Central memory CD4-positive, alpha-beta T cell (primary cell): ENCODE results near the gene PLA2G2D.

Experiments
- DNase-seq: peaks from one replicate; pipeline ENCODE4 v3.0.0; 2022

The PLA2G2D gene

DNA sequence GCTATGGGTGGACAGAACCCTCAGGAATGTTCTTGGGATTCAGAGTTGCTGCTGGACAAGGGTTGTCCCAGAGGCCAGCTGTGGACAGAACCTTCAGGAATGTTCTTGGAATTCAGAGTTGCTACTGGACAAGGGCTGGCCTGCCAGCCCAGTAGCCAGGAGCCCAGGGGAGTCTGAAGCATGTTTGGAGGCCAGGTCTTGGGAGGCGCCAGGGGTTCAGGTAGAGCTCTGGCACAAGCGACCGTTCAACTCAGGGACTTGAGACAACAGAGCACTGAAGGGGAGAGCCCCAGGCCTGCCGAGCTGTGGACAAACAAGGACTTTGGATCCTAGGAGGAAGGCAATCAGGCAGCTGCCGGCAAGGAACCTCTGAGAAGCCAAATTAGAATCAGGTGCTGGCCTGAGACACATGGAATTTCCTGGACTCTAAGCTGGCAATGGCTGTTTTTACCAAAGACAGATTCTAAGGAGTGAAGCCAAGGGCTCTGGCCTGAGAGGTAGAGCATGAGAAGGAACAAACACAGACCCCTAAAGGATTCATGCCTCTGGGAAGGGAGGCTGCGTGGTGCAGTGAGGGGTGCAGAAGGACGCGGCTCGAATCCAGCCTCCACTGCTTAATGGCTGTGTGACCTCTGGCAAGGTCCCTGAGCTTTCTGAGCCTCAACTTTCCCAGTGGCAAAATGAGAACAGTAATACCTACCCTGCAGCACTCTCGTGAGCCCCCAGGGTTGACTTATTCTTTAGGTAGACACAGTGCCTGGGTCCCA lies 36.0 kb downstream of the PLA2G2D start:
- no peak for DNase-seq

GRCh38 chr1:20082772-20083171 lies 36.6 kb downstream of the PLA2G2D start:
- DNase-seq, result no peak

DNA sequence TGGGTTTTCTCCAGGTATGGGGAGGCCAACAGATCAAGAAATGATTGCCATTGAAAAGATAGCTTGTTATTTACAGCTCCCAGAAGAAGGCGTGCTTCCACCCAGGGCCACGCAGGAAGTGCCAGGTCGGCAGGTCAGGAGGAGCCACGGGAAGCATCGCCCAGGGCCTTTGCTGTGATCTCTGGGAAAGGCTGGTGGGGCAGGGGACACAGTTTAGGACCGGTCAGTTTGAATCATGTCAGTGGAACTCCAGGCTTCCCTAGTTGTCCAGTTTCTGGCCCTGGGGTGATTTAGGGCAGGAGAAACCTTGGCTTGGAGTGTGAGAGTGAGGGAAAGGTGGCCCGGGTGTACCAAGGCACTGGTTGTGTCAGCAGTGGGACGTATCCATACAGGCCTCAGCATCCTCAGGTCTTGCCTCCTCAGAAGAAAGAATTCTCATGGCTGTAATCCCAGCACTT lies 38.0 kb downstream of the PLA2G2D start:
- no peak for DNase-seq

GRCh38 chr1:20080441-20081352 lies 38.6 kb downstream of the PLA2G2D start:
- DNase-seq, result no peak

DNA sequence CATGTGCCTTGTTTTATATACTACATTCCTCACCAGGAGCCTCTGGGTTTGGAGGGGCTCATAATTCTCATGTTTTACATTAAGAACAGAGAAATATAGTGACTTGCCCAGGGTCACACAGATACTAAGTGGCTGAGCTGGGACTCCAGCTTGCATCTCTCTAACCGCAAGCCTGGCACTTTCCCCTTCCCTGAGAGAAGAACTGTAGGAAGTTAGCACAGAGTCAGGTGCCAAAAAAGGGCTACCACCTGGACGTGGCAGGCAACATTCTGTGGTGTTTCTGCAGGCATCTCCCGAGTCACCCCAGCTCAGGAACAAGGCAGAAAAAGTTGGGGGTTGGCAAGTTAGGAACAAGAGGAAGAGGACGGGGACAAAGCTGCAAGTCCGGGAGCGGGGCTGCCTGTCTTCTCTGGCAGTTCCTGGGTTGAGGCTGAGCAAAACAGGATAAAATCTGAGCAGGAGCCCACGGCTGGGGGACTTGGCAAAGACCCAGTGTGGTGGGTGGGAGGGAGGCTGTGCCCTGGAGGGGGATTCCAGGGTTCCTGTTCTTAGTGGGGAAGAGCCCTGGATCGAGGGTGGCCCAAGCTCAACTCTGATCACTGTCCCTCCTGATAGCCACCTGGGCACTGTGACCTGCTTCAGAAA lies 39.6 kb downstream of the PLA2G2D start:
- no peak for DNase-seq

DNA sequence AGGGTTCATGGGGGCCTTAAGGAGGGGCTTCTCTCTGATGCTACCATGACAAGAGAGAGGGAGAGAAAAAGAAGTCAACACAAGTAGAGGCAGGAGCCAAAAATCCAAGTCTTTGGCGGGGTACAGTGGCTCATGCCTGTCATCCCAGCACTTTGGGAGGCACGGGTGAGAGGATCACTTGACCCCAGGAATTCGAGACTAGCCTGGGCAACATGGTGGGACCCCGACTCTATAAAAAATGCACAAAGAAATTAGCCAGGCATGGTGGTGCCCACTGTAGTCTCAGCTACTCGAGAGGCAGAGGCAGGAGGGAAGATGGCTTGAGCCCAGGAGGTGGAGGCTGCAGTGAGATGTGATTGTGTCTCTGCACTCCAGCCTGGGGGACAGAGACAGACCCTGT lies 40.6 kb downstream of the PLA2G2D start:
- no peak for DNase-seq

DNA sequence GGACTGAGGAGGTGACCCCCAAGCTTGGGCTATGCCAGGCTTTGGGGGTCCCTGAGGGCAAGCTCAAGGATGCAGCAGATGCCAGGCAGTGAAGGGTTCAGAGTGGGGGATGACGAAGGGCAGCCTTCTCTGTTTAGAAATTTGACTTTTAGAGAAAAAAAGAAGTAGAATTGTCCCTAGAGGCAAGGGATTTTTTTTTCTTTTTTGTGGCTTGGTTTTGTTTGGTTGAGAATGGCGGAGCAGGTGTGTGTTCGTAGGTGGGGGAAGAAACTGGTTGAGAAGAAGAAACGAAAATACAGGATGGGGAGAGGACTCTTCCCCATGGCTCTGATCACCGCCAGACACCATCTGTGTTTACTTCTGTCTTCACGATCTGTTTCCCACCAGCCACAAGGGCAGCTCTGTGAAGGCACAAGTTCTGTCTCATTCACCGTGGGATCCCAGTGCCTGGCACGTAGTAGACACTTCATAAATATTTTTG lies 41.1 kb downstream of the PLA2G2D start:
- no peak for DNase-seq

GRCh38 chr1:20076710-20077461 lies 42.5 kb downstream of the PLA2G2D start:
- DNase-seq, result no peak

GRCh38 chr1:20076223-20076622 lies 43.1 kb downstream of the PLA2G2D start:
- DNase-seq, result no peak

GRCh38 chr1:20075345-20075744 lies 44.0 kb downstream of the PLA2G2D start:
- no peak for DNase-seq

- no peak for DNase-seq
Measured at GRCh38 chr1:20074725-20075171, 44.6 kb downstream of the PLA2G2D start.

DNA sequence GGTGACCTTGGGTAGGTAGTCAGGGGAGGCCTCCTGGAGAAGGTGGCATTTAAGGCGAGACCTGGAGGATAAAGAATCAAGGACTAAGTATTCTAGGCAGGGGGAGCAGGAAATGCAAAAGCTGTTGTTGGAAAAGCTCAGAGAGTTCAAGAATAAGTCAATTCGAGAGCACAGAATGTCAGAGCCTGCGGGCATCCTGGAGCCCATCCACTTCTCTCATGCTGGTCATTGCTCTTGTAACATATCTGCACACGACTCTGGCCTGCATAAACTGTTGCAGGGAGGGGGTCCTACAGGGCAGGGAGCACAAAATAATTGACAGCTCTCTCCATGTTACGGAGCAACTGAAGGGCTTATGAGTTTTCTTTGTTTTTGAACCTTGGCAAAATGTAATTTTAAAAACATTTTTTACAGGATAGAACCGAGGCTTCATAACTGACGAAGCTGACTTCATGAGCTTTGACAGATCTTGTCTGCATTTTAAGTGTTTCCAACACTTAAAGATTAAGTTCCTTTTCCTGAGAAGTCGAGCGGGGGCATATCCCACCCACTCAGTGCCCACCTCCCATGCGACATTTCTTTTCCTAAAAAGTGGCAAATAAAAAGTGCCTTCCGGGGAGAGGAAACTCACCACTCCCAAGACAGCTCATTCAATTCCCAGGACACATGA lies 45.1 kb downstream of the PLA2G2D start:
- no peak for DNase-seq

- DNase-seq, result no peak
Measured at GRCh38 chr1:20073256-20073655, 46.1 kb downstream of the PLA2G2D start.

- no peak for DNase-seq
Measured at GRCh38 chr1:20072771-20073170, 46.6 kb downstream of the PLA2G2D start.

DNA sequence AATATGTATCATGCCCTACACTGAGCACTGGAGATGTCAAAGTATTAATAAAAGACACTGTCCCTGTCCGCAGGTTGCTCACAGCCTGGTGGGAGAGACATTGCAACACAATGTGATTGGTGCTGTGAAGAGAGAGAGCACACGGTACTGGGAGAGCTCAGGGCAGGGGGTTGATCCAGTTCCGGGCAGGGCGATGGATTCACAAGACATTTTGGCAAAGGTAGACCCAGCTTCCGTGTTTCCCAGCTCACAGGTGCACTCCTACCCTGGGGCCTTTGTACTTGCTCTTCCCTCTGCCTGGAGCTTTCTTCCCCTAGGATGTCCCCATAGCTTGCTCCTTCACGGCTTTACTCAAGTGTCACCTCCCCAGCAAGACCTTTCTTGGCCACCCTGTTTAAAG lies 47.9 kb downstream of the PLA2G2D start:
- no peak for DNase-seq

GRCh38 chr1:20070357-20070756 lies 49.0 kb downstream of the PLA2G2D start:
- DNase-seq, result no peak

DNA sequence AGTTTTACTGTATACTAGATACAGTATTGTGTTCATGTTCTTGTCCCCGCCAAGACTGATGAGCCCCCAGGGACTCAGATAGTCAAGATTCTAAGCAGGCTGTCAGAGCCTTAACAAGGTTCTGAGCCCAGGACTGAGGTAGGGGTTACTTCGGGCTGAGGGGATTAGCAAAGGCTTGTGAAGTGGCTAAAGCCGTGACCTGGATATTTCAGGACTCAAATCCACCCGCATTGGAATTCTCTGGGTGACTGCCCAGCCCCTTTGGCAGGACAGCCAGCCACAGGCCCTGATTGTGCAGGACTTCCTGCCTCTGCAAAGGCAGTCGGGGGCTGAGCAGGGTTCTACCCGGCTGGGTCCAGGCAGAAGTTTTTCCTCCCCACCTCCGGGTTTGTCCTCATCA lies 49.5 kb downstream of the PLA2G2D start, which contains the start of gene PLA2G5:
Gene PLA2G5, plus strand, starts transcription at position 321 of the 400 bp plus-strand sequence. CDS start 14,637 bp downstream, outside the sequence.
- no peak for DNase-seq

DNA sequence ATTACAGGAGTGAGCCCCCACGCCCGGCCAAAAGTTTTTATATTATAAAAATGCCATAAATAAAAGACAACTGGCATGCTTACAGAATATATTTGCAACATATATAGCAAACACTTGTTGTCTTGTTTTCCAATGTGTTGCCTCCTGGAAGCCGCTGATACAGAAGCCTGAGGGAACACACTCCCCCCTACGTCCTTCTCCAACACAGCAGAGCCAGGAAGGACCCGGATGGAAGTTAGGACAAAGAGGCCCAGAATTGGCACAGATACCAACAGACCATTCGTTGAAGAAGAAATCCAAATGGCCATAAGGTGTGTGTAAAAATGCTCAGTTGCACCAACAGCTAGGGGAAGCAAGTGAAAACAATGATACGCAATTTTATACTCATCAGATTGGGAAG lies 50.6 kb downstream of the PLA2G2D start:
- no peak for DNase-seq

GRCh38 chr1:20063861-20064292 lies 55.5 kb downstream of the PLA2G2D start:
- no peak for DNase-seq
